Common myeloid progenitor, CD34-positive (primary cell): ENCODE results near the gene GRIK4.

Experiments
- CTCF ChIA-PET: fragments of 350-600 bp; sonication (Branson Sonifier 250); formaldehyde crosslinking; loops from one replicate; lab custom pipeline; 2021; ENCODE audit warnings: antibody characterized with exemption; lab: Charles Lee
- POLR2A ChIA-PET: fragments of 350-600 bp; sonication (Branson Sonifier 250); formaldehyde crosslinking; loops from one replicate; lab custom pipeline; 2021; ENCODE audit warnings: antibody characterized with exemption; lab: Charles Lee
- DNase-seq, 3 donors: peaks; one replicate each; pipeline versions ENCODE4 v3.0.0 to v3.0.0-alpha.2; 2013
- H3K27ac ChIP-seq, 2 experiments: 1 replicate in 1 of 2; 2 replicates in 1 of 2; pipeline ENCODE4 v1.7.0; 2013; ENCODE audit warnings: inconsistent platforms in 2 of 2, low read length in 2 of 2, mild to moderate bottlenecking in 2 of 2, low read depth in 1 of 2, moderate library complexity in 1 of 2; ENCODE audit not compliant: severe bottlenecking in 2 of 2, insufficient read depth in 1 of 2, poor library complexity in 1 of 2
- H3K27me3 ChIP-seq, 5 experiments: replicated peaks in 2 of 5; 1 replicate in 3 of 5; 2 replicates in 2 of 5; pipeline versions ENCODE4 v1.6.1 to v1.7.0; 2013; ENCODE audit warnings: low read length in 4 of 5, mild to moderate bottlenecking in 2 of 5, moderate library complexity in 2 of 5, inconsistent platforms in 1 of 5; ENCODE audit not compliant: insufficient read depth in 5 of 5, control insufficient read depth in 4 of 5
- H3K36me3 ChIP-seq, 4 experiments: 1 replicate in 2 of 4; 2 replicates in 2 of 4; pipeline versions ENCODE4 v1.6.1 to v1.7.0; 2013; ENCODE audit warnings: low read length in 3 of 4, control low read depth in 1 of 4, mild to moderate bottlenecking in 1 of 4; ENCODE audit not compliant: control insufficient read depth in 4 of 4, insufficient read depth in 4 of 4
- H3K4me1 ChIP-seq, 4 experiments: 1 replicate in 3 of 4; 2 replicates in 1 of 4; pipeline versions ENCODE4 v1.6.1 to v1.7.1; 2013; ENCODE audit warnings: low read length in 3 of 4, mild to moderate bottlenecking in 3 of 4, control low read depth in 1 of 4, inconsistent platforms in 1 of 4, moderate library complexity in 1 of 4; ENCODE audit not compliant: control insufficient read depth in 4 of 4, insufficient read depth in 4 of 4; ENCODE audit errors: control extremely low read depth in 1 of 4
- H3K4me3 ChIP-seq, 7 experiments: 1 replicate in 4 of 7; 2 replicates in 3 of 7; pipeline versions ENCODE4 v1.5.1 to v1.7.0; 2013; ENCODE audit warnings: mild to moderate bottlenecking in 7 of 7, low read length in 6 of 7, moderate library complexity in 6 of 7, inconsistent platforms in 2 of 7, low read depth in 2 of 7, control low read depth in 1 of 7; ENCODE audit not compliant: insufficient read depth in 4 of 7, control insufficient read depth in 1 of 7; ENCODE audit errors: extremely low read depth in 1 of 7
- H3K9me3 ChIP-seq, 5 experiments: 1 replicate in 4 of 5; 2 replicates in 1 of 5; pipeline versions ENCODE4 v1.6.1 to v1.7.1; 2013; ENCODE audit warnings: low read length in 4 of 5, mild to moderate bottlenecking in 2 of 5, inconsistent platforms in 1 of 5, low read depth in 1 of 5, moderate library complexity in 1 of 5; ENCODE audit not compliant: control insufficient read depth in 4 of 5, insufficient read depth in 2 of 5; ENCODE audit errors: control extremely low read depth in 1 of 5
- WGBS: methylation state at CpG from one replicate; pipeline ENCODE4 v1.1.5; 2013; ENCODE audit not compliant: insufficient coverage; 5-methylcytosine and 5-hydroxymethylcytosine counted together

The GRIK4 gene

GRCh38 chr11:120719348-120719747, 207.8 kb downstream of the GRIK4 start:
- H3K27me3 ChIP-seq = peaks cover 0 to 19% (median 4%) of the 10 kb centered on the region in 5 experiments
- H3K27ac ChIP-seq = no peak overlapping the region
- ChIA-PET POLR2A (no interaction called here), CTCF (interaction anchor here (1.0 to 1.4 kb wide), 3 partner anchors 10 to 27 kb away, joined by 3 read pairs; no protein-coding TSS in a partner anchor)
- DNase-seq = no peak
- H3K4me1 ChIP-seq = peaks cover 0 to 6% (median 1%) of the 10 kb centered on the region in 4 experiments
- peaks cover 0 to 3% (median 0%) of the 10 kb centered on the region in 5 experiments for H3K9me3 ChIP-seq
- peak overlapping the region in 1 of 7 experiments; percentile 10 for H3K4me3 ChIP-seq
- H3K36me3 ChIP-seq = no peaks in the 10 kb centered on the region
- no CpG with 5 or more reads among the region's 3 CpGs for WGBS

GRCh38 chr11:120720760-120721159, 209.2 kb downstream of the GRIK4 start:
- Histone ChIP-seq H3K9me3 (peaks cover 0 to 4% (median 0%) of the 10 kb centered on the region in 5 experiments), H3K4me1 (no peaks in the 10 kb centered on the region), H3K36me3 (no peaks in the 10 kb centered on the region), H3K27ac (no peak overlapping the region), H3K27me3 (peaks cover 0 to 19% (median 4%) of the 10 kb centered on the region in 5 experiments), H3K4me3 (no peak overlapping the region)
- no peak for DNase-seq
- POLR2A ChIA-PET = no interaction called here
- WGBS = no CpG with 5 or more reads among the region's 1 CpG
- CTCF ChIA-PET = interaction anchor here (1.2 kb wide), 1 partner anchor 14 kb away, joined by 3 read pairs; no protein-coding TSS in a partner anchor

GRCh38 chr11:120722524-120722923, 211.0 kb downstream of the GRIK4 start:
- peaks cover 0 to 15% (median 4%) of the 10 kb centered on the region in 5 experiments for H3K27me3 ChIP-seq
- no peak for DNase-seq
- ChIA-PET CTCF (no interaction called here), POLR2A (no interaction called here)
- no peaks in the 10 kb centered on the region for H3K4me1 ChIP-seq
- no peak overlapping the region for H3K4me3 ChIP-seq
- H3K36me3 ChIP-seq = no peaks in the 10 kb centered on the region
- 87% methylated on average over 5 of the region's 6 CpGs for WGBS
- peaks cover 0 to 16% (median 5%) of the 10 kb centered on the region in 5 experiments for H3K9me3 ChIP-seq
- no peak overlapping the region for H3K27ac ChIP-seq

- Histone ChIP-seq H3K9me3 (peaks cover 0 to 19% (median 6%) of the 10 kb centered on the region in 5 experiments), H3K36me3 (no peaks in the 10 kb centered on the region), H3K27ac (no peak overlapping the region), H3K4me1 (no peaks in the 10 kb centered on the region), H3K4me3 (no peak overlapping the region), H3K27me3 (peaks cover 0 to 10% (median 4%) of the 10 kb centered on the region in 5 experiments)
- DNase-seq = no peak
- 100% methylated on average over 1 of the region's 4 CpGs for WGBS
- ChIA-PET POLR2A (no interaction called here), CTCF (interaction anchor here (1.0 kb wide), 1 partner anchor 38 kb away, joined by 3 read pairs; no protein-coding TSS in a partner anchor)
Measured at GRCh38 chr11:120723751-120724150, 212.2 kb downstream of the GRIK4 start.

- H3K4me1 ChIP-seq = no peaks in the 10 kb centered on the region
- H3K27me3 ChIP-seq = peaks cover 0 to 4% (median 0%) of the 10 kb centered on the region in 5 experiments
- H3K36me3 ChIP-seq = no peaks in the 10 kb centered on the region
- H3K9me3 ChIP-seq = peaks cover 0 to 23% (median 6%) of the 10 kb centered on the region in 5 experiments
- ChIA-PET POLR2A (no interaction called here), CTCF (no interaction called here)
- DNase-seq = no peak
- H3K27ac ChIP-seq = no peak overlapping the region
- no peak overlapping the region for H3K4me3 ChIP-seq
Measured at GRCh38 chr11:120727752-120728151, 216.2 kb downstream of the GRIK4 start.

GRCh38 chr11:120735035-120735434, 223.5 kb downstream of the GRIK4 start:
- no peak overlapping the region for H3K27ac ChIP-seq
- peaks cover 0 to 2% (median 0%) of the 10 kb centered on the region in 5 experiments for H3K9me3 ChIP-seq
- no peak overlapping the region for H3K4me3 ChIP-seq
- CTCF ChIA-PET = no interaction called here
- WGBS = 68% methylated on average over 4 of the region's 4 CpGs
- H3K4me1 ChIP-seq = no peaks in the 10 kb centered on the region
- no peaks in the 10 kb centered on the region for H3K36me3 ChIP-seq
- DNase-seq = no peak
- H3K27me3 ChIP-seq = peaks cover 0 to 2% (median 0%) of the 10 kb centered on the region in 5 experiments
- POLR2A ChIA-PET = no interaction called here

- CTCF ChIA-PET = interaction anchor here (1.3 kb wide), 1 partner anchor 54 kb away, joined by 5 read pairs; no protein-coding TSS in a partner anchor
- Histone ChIP-seq H3K27me3 (no peaks in the 10 kb centered on the region), H3K4me3 (no peak overlapping the region), H3K27ac (no peak overlapping the region), H3K36me3 (no peaks in the 10 kb centered on the region), H3K9me3 (no peaks in the 10 kb centered on the region), H3K4me1 (no peaks in the 10 kb centered on the region)
- DNase-seq = no peak
- WGBS = 89% methylated on average over 8 of the region's 10 CpGs
- POLR2A ChIA-PET = no interaction called here
Measured at GRCh38 chr11:120738516-120739046, 227.0 kb downstream of the GRIK4 start.
